GM18873 (cell line): ENCODE results near the gene RSRC2.

Experiments
- ATAC-seq: cut with Tn5 transposase; IDR thresholded peaks from one replicate; pipeline ENCODE4 v1.9.1; 2021; ENCODE audit warnings: mild to moderate bottlenecking, moderate library complexity, moderate number of reproducible peaks; ENCODE audit not compliant: unreplicated experiment, low FRiP score

Gene RSRC2

GRCh38 chr12:122454739-122455138 is 72.0 kb downstream of the RSRC2 start:
- no peak for ATAC-seq

GRCh38 chr12:122454250-122454721 is 72.5 kb downstream of the RSRC2 start:
- no peak for ATAC-seq
